RKO (cell line): ENCODE data around the gene ALK.

Experiments used
- DNase-seq: peaks from one replicate; pipeline ENCODE4 v3.0.0-alpha.2; 2016; ENCODE audit warnings: low spot score

Gene ALK

GRCh38 chr2:29487967-29488555 lies 433.3 kb downstream of the ALK start:
- DNase-seq, result no peak

- no peak for DNase-seq
Observed at GRCh38 chr2:29485631-29486030, 435.8 kb downstream of the ALK start.

GRCh38 chr2:29485117-29485516 lies 436.3 kb downstream of the ALK start:
- no peak for DNase-seq

GRCh38 chr2:29482867-29483266 lies 438.5 kb downstream of the ALK start:
- DNase-seq, result no peak

- DNase-seq, result no peak
Observed at GRCh38 chr2:29482348-29482747, 439.0 kb downstream of the ALK start.

GRCh38 chr2:29481313-29481712 lies 440.1 kb downstream of the ALK start:
- DNase-seq, result no peak

- DNase-seq, result no peak
Observed at GRCh38 chr2:29480426-29480825, 441.0 kb downstream of the ALK start.

GRCh38 chr2:29479401-29479800 lies 442.0 kb downstream of the ALK start:
- DNase-seq, result no peak

GRCh38 chr2:29478641-29479040 lies 442.7 kb downstream of the ALK start:
- DNase-seq, result no peak

GRCh38 chr2:29477186-29477585 lies 444.2 kb downstream of the ALK start:
- DNase-seq, result no peak

- no peak for DNase-seq
Observed at GRCh38 chr2:29475499-29475898, 445.9 kb downstream of the ALK start.

GRCh38 chr2:29469961-29470360 lies 451.4 kb downstream of the ALK start:
- DNase-seq, result no peak

- no peak for DNase-seq
Observed at GRCh38 chr2:29469516-29469915, 451.9 kb downstream of the ALK start.

GRCh38 chr2:29463181-29463900 lies 458.0 kb downstream of the ALK start:
- DNase-seq, result no peak

- DNase-seq, result no peak
Observed at GRCh38 chr2:29462293-29462692, 459.1 kb downstream of the ALK start.

GRCh38 chr2:29460190-29460589 lies 461.2 kb downstream of the ALK start:
- no peak for DNase-seq

- no peak for DNase-seq
Observed at GRCh38 chr2:29459445-29460179, 461.8 kb downstream of the ALK start.

GRCh38 chr2:29456429-29456828 lies 465.0 kb downstream of the ALK start:
- no peak for DNase-seq

- no peak for DNase-seq
Observed at GRCh38 chr2:29455200-29455860, 466.1 kb downstream of the ALK start.

- no peak for DNase-seq
Observed at GRCh38 chr2:29452036-29452435, 469.4 kb downstream of the ALK start.

GRCh38 chr2:29450596-29451222 lies 470.7 kb downstream of the ALK start:
- no peak for DNase-seq

GRCh38 chr2:29449499-29449898 lies 471.9 kb downstream of the ALK start:
- no peak for DNase-seq
